ENCODE data around the gene CTDP1.

Gene CTDP1

DNA sequence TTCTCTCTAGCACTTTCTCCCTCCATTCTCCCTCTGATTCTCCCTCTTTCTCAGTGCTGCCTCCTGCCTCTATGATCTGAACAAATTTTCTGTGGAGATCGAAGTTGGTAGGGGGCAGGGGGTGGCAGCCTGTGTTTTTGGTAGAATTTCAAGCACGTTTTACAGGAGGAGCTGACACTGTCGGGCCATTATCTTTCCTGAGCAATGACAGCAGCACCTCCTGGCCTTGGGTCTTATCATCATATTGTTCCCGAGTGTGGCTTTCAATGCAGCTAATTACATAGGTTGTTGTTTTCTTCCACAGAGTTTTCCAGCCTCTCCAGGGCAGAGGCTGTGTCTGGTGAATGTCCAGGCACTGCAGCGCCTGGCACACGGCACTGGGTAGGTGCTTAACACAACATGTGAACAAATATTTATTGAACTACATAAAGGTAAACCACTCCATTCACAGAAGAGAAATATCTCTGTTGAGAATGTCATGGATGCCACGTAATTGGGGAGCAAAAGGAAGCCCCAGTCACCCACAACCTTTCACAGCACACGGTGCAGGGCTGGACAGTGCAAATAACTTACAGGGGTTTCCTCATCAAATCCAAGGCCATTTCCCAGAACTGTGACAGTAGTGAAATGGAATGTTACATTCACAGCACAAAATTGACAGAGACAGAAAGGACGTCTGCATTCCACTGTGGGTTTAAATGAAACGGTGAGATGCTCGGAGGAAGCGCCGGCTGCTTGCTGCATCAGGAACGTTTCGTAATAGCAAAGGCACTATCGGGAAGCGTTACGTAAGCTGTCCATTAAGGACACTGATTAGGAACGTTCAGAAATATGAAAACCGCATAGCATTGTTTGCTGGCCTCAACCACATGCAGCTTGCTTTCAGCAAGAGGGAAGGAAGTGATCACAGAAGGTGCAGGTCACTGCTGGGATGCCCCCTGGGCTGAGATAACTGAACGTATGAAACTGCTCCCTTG lies 111.7 kb downstream of the CTDP1 start:
- in situ Hi-C loops (cut with HindIII; ENCODE audit: low sequenced_read_pairs): no loop called here

DNA sequence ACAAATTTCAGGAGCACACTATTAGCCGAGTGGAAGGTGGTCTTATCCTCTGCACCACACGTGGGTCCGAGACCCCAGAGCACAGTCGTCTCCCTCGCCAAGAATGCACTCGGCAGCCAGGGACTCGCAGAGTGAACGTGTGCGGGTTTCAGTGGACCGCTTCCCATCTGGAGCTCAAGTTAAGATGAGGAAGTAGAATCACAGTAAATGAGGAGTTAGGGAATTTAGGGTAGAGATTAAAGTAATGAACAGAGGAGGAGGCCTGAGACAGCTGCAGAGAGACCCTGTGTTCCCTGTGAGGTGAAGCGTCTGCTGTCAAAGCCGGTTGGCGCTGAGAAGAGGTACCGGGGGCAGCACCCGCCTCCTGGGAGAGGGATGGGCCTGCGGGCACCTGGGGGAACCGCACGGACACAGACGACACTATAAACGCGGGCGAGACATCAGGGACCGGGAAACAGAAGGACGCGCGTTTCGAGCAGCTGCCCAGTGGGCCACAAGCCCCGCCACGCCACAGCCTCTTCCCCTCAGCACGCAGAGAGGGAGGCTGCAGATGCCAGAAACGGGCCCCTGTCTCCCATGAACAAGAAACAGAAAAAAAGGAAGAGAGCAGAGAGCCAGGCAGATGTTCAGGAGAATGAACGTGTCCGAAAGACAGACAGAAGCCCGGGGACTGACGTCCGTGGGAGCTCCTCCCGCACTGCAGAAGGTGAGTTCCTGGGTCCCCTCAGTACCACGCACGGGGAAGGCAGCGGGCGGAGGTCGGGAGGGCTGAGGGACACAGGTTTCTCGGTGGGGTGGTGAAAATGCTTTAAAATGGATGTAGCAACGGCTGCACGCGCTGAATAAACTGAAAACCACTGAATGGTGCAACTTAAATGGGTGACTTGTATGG lies 112.7 kb downstream of the CTDP1 start:
- in situ Hi-C loops (cut with HindIII; ENCODE audit: low sequenced_read_pairs): no loop called here

GRCh38 chr18:79792988-79793355 lies 113.4 kb downstream of the CTDP1 start:
- in situ Hi-C loops (cut with HindIII; ENCODE audit: low sequenced_read_pairs): no loop called here

GRCh38 chr18:79794846-79795245 lies 115.2 kb downstream of the CTDP1 start:
- in situ Hi-C loops (cut with HindIII; ENCODE audit: low sequenced_read_pairs): no loop called here

DNA sequence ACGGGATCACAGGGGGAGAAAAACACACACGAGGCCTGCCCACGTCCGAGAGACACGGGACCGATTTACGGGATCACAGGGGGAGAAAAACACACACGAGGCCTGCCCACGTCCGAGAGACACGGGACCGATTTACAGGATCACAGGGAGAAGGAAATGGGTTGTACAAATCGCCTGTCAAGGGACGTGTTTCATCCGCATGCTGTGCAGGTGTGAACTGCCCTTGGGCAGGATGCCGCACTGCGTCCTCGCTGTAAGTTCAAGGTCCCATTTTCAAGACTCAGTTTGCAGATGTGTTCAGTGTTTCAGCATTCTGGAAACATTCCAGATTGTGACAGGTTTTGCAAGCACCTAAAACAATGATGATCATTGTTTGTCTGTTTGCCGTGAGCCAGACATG lies 115.8 kb downstream of the CTDP1 start:
- in situ Hi-C loops (cut with HindIII; ENCODE audit: low sequenced_read_pairs): no loop called here

- in situ Hi-C loops (cut with HindIII; ENCODE audit: low sequenced_read_pairs): no loop called here
Measured at GRCh38 chr18:79796016-79796415, 116.4 kb downstream of the CTDP1 start.

DNA sequence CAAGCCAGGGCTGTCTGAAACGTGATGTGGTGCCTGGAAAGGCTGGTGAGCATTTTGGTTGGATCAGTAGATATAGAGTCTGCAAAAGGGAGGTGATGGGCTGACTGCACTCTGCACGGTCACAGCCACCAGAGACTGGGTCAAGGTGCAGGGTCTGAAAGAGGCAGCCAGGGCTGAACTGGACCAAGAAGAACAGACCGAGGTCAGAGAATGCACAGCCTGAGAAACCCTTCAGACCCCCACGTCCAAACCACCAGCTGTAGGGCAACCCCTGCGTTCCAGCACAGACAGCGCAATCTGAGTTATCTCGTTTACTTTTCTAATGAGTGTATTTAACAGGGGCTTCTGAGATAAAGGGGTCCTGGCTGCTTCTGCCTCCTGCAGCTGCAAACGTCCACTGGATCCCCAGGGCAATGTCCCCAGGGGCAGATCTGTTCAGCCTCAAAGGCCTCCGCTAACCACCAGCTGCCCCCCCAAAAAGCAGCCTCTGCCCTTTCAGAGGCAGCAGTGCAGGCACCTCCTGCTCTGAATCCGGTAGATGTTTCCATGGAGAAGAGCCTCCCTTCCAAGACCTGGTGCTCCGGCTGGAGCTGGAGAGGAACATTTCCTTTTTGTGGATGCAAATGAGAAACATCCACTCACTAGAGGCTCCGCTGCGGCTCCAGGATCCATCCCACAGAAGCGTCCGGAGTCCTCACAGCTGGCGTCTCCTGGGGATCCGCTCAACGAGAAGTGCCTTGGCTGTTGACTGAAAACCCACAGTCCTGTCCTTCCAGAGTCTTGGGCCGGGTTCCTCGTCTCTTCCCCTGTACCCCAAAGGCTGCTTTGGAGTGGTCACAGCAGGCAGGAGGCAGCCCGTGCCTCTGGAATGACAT lies 117.2 kb downstream of the CTDP1 start:
- in situ Hi-C loops (cut with HindIII; ENCODE audit: low sequenced_read_pairs): no loop called here

DNA sequence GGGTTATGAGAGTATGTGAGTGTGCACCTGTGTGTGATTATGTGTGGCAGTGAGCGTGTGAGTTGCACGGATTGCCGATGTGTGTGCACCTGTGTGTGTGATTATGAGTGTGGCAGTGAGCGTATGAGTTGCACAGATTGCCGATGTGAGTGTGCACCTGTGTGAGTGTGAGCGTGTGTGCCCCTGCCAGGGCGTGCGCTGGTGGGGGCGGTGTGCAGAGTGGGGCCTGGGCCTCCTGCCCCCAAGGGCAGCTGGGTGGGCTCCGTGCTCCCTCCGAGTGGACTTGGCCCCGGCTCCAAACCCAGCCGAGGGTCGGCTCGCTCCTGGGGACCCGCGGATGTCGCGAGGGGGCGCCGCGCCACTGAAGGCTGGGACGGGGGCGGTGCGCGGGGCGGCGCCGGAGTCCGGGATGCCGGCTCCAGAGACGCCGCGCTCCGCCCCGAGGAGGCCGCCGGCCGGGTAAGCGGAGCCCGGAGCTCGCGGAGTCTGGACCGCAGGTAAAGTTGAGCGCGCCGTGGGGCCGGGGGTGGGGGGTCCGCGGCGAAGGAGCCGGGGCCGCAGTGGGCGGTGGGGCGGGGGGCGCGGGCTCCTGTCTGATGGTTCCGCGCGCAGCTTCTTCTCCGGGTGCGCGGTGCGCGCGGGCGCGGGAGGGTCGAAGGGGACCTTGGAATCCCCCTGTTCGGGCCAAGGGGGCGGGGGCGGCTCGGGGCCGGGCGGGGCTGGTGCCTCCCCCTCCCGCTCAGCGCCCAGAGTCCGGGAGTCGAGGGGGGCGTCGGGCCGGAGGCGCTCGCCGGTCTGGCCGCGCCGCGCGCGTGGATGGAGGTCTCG lies 118.1 kb downstream of the CTDP1 start, which contains the start of gene KCNG2:
Gene KCNG2, plus strand, starts transcription at position 421 of the 828 bp plus-strand sequence. CDS start 65,730 bp downstream, outside the sequence.
- in situ Hi-C loops (cut with HindIII; ENCODE audit: low sequenced_read_pairs): no loop called here

- in situ Hi-C loops (cut with HindIII; ENCODE audit: low sequenced_read_pairs): no loop called here
Measured at GRCh38 chr18:79798346-79798998, 118.9 kb downstream of the CTDP1 start.

DNA sequence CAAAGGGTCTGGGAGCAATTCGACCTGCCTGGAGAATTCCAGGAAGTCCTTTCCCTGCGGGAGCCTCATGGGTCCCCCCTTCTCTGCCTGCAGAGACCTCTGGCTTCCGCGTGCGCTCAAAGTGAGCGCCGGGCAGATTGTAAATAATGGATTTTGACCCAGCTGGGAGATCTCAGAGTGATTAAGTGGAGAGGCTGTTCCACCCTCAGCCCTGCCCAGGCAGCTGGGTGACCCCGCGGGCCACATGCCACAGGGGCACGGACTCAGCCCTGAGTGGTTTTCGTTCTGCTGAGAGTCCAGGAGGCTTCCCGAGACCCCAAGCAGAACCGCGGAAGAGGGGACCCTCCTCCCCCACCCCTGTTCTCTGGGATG lies 119.4 kb downstream of the CTDP1 start:
- in situ Hi-C loops (cut with HindIII; ENCODE audit: low sequenced_read_pairs): no loop called here

DNA sequence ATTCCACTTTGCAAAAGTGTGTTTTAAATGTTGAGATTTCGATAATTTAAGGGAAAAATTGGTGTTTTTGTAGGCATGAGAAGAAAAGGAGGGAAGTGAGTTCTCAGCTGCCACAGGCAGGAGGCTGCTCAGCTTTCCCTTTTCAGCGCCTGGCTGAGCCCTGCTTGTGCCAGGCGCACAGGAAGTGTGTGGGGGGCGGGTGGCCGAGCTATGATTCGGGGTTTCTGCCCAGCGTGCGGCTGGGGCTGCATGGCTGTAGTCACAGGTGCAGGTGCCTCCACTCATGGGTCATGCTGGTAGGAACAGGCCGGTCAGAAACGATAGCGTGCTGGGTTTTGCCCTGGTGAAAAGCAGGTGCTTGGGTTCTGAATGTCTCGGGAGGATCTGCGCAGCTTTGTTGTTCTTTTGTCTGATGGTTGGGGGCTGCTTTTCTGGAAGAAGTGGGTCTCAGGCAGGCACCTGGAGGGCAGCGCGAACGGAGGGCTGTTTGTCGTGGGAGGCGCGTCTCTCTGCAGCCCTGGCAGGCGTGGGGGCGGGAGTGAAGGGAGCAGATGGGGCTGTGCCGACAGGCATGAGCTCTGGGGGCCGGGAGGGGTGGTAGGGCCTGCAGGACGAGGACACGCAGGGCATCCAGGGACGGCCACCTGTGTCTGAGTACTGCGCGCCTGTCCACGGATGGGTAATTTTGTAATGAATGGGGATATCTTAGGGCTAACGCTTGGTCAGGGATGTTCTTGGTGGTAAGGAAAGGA lies 120.2 kb downstream of the CTDP1 start:
- in situ Hi-C loops (cut with HindIII; ENCODE audit: low sequenced_read_pairs): no loop called here

DNA sequence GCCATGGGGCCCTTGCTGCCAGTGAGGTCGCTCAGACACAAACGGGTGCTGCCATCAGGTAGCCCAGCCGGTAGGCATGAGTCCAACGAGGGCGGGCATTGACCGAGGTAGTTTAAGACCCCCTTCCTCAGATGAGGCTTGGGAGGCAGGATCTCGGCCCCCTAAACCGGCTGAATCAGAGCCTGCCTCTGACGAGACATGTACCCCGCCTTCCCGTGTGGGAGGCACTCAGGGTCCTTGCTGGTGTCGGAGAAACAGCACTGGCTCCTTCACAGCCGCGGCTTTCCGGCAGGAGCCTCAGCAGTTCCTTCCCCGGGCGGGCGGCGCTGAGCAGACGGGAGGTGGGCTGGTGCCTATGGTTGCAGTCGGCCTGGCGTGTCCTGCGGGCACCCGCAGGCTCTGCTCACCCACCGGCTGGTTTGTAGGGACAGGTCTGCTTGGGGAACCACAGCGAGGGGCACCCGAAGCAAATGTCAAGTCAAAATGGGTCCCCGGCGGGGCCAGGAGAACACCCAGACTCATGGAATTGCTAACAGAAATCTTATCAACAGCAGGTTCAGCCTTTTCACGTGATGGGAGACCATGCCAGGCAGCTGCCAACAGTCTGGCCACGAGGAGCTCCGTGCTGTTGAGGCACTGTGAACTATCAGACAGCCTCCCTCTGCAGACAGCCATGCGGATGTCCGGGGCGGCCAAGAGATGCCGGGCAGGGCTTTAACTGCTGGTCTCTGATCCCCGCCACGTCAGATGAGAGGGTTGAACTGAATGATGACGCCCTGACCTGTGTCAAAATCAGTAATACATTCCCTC lies 121.0 kb downstream of the CTDP1 start:
- in situ Hi-C loops (cut with HindIII; ENCODE audit: low sequenced_read_pairs): no loop called here

- in situ Hi-C loops (cut with HindIII; ENCODE audit: low sequenced_read_pairs): no loop called here
Measured at GRCh38 chr18:79801217-79801616, 121.6 kb downstream of the CTDP1 start.

DNA sequence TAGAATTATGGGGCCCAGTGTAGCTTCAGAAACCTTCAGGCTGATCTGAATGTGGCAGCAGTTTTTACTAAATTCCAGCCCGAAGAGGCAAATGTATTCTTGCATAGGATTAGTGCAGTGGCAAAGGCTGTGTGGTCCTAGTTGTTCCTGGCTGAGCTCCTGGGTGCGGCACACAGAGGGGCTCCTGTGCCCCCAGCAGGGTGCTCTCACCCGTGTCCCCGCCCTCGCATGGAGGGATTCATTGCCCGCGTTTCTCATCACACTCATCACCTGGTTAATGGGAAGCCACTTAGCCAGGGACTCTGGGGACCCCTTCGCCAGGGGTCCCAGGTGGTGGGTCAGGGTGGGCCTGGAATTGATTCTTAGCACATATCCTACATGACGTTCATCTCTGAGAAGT lies 122.0 kb downstream of the CTDP1 start:
- in situ Hi-C loops (cut with HindIII; ENCODE audit: low sequenced_read_pairs): no loop called here

- in situ Hi-C loops (cut with HindIII; ENCODE audit: low sequenced_read_pairs): no loop called here
Measured at GRCh38 chr18:79802298-79802697, 122.7 kb downstream of the CTDP1 start.

- in situ Hi-C loops (cut with HindIII; ENCODE audit: low sequenced_read_pairs): no loop called here
Measured at GRCh38 chr18:79803611-79804051, 124.0 kb downstream of the CTDP1 start.

Measured in DLD1 (cell line).